Cardiac septum (tissue), 1 donor: ENCODE results near the gene SH3BGRL2. TPM values are rescaled to one million over a fixed set of nuclear protein-coding genes. Genes with fewer than 3 reads are reported as not detected.
"Not testable (repeated sequence)": the region's sequence is repeated elsewhere in the genome, so short reads cannot be mapped to it uniquely, and the experiment has no call there.

Source experiments
- DNase-seq: peaks from one replicate; pipeline ENCODE4 v3.0.0-alpha.2; 2020; ENCODE audit warnings: low spot score
- intact Hi-C: fragments of 100-400 bp; cut with DNase I; formaldehyde crosslinking; loops from one replicate; pipeline ENCODE4 v1.14.0; 2022
- total RNA-seq: library from RNA; stranded (reverse); fragmentation: NEBNext Ultra II Directional; extraction: Animal tissue kit (Norgen Biotek cat#: 25700); gene quantifications from one replicate; pipeline ENCODE4 v1.2.1, GENCODE V29; 2021
- donor health status: DM: no; HTN: no; CAD: no.

SH3BGRL2 gene
- total RNA-seq, 1 donor from 2014 or later, result 5.8 TPM

DNA sequence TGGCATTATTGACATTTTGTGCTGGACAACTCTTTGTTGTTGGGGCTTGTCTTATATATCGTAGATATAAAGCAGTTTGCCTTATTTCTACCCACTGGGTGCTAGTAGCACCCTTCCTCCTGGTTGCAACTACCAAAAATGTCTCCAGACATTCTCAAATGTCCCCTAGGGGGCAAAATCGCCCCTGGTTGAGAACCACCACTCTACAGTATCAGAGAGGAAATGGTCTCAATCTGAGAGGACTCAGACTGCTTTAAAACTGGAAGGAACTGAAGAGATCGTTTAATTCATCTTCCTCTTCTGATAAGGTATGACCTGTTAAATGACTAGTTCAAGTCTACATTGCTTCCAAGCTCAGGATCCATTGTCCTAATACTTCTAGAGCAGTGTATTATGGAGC lies 14.9 kb downstream of the SH3BGRL2 start:
- intact Hi-C loops, result no loop called here
- no peak for DNase-seq

- DNase-seq, result no peak
- intact Hi-C loops, result no loop called here
These were observed 15.4 kb downstream of the SH3BGRL2 start for GRCh38 chr6:79646561-79646960.

GRCh38 chr6:79647741-79648140 lies 16.6 kb downstream of the SH3BGRL2 start:
- intact Hi-C loops, result no loop called here
- no peak for DNase-seq

- DNase-seq, result no peak
- intact Hi-C loops, result no loop called here
These were observed 17.2 kb downstream of the SH3BGRL2 start for GRCh38 chr6:79648328-79648727.

DNA sequence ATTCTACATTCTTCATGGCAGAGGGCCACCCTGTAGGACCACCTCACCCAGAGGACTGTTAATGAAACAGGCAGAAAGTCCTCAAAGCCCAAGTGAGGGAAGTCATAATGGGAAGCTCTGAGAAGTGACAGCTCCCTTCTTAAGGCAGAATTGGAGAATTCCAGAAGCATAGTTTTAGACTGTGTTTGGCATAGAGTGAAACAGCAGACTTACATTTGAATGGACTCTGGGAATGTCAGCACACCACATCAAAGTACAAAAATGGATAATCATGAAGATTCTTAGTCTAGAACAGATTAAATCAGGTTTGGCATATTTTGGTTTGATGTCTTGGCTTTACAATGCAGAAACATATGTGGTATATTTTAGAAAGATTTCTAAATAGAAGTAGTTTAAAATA lies 17.9 kb downstream of the SH3BGRL2 start:
- intact Hi-C loops, result no loop called here
- DNase-seq, result no peak

DNA sequence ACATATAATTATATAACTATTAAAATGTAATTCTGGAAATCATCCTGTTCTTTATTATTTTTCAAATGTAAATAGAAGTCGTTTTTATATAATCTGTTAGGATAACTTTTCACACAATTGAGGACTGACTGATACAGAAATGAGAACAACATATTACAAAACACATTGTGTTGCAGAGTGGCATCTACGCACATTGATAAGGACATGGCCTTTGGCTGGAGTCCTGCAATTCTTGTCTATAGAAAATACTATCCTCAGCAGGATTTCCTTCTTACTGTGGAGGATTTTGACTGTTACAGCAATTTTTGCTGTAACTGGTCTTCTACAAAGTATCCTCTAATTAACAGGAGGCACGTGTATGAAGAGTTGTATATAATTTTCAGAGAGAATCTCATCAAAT lies 19.8 kb downstream of the SH3BGRL2 start:
- intact Hi-C loops, result no loop called here

DNA sequence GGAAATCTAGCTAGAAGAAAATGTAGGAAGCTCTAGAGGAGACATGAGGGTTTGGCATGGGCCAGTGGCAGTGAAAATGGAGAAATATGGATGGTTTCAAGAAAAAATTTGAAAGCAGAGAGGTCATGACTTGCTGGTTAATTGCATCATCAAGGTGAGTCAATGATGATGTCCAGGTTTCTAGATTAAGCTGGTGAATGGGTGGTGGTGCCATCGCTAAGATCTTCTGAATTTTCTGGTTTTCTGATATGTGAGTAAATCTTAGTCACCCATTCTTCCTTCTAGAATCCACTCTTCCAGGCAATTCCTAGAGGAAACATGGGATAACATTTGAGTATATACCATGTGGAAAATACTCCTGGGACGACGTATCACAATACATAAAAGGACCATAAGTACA lies 25.0 kb downstream of the SH3BGRL2 start:
- DNase-seq, result no peak
- intact Hi-C loops, result no loop called here

More for the DNA sequence above, 19.8 kb downstream of the SH3BGRL2 start:
- no peak for DNase-seq

DNA sequence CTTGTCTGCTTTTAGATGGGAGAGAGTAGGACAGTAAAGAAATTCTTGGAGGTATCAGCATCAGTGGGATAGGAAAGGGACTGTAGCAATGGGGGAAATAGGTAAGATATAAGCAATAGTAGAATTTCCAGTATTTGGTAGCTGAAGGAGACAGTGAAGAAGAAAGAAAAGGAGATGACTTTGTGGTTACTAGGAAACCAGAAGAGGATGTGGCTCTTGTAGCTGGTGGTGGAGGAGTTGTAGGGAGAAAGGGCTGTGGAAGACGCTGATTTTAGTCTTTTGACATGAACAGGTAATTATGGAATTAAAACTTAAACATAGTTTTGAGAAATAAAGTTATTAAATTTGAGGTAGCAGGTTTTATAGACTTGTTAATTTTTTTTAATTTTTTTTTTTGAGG lies 26.1 kb downstream of the SH3BGRL2 start:
- intact Hi-C loops, result no loop called here
- no peak for DNase-seq

DNA sequence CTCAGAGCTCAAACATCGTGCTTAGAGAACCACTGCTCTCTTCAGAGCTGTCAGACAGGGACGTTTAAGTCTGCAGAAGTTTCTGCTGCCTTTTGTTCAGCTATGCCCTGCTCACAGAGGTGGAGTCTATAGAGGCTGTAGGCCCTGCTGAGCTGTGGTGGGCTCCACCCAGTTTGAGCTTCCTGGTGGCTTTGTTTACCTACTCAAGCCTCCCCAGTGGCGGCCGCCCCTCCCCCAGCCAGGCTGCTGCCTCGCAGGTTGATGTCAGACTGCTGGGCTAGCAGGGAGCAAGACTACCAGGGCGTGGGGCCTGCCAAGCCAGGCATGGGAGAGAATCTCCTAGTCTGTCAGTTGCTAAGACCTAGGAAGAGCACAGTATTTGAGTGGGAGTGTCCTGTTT lies 32.5 kb downstream of the SH3BGRL2 start:
- DNase-seq, intact Hi-C loops: not testable (repeated sequence)

DNA sequence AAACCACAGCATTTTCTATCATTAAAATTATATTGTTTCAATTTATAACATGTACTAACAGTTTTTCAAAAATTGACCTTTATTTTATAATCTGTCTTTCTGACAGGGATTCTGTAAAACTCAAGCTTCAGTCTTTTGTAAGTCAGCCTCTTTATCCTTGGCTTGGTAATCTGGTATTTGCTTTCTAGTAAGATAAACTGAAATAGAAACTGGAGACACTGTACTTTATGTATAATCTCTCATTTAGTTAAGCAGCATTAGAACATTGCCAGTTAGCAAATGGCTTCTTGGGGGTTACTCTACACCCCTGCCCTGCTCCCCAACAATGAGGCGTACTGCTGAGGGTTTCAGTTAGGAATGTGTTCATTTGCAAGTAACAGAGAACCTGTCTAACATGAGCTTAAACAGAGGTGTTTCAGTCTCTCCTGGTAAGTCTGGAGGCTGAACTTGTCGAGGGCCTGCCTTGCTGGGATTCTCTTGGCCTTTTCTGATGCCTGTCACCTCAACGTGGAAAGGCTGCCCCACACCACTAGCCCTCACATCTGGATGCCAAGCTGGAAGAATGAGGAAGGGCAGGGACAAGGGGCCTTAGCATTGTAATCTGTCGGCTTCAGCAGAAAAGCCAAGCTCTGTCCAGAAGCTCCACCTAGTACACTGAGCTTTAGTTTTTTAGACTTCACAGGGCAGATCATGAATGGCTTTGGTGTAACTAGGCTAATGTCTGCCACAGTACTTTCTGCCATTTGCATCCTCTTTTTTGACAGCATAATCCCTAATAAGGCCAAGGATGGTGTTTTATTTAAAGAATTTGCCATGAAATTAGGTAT lies 34.8 kb downstream of the SH3BGRL2 start:
- intact Hi-C loops, result no loop called here
- no peak for DNase-seq

DNA sequence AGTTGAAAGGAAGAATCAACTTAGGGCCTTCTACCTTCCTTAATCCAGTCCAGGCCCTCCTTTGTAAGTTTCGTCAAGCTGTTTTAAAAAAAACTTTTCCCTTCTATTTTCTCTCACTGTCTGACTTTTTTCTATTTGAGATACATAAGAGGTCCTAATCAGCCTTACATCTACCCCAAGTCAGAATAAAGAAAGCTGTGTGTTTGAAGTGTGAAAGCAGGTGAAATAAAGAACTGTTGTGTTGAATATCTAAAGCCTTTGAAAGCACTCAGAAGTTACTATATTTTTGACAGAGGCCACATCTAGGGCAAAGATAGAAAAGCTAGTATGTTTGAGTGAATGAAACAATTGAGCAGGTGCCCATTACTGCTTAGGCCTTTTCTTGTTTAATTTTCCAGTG lies 35.5 kb downstream of the SH3BGRL2 start:
- intact Hi-C loops, result no loop called here
- DNase-seq, result no peak

DNA sequence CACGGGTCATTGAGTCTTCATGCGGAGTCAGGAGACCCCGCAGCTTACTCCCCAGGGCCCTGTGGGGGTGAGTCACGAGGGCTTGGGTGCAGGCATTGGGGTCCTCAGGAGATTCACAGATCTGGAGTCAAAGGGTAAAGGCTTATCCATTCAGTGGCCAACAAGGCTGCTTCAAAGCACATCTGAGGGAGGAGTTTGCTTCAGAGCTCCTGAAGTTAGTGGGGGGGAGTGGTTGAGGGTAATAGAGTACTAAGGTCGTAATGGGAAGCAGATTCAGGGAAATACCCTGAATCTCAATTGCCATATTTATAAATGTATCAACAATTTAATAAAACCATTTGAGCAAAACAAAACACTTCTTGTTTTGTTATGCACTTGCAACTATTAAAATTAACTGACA lies 37.3 kb downstream of the SH3BGRL2 start:
- no peak for DNase-seq
- intact Hi-C loops, result no loop called here

DNA sequence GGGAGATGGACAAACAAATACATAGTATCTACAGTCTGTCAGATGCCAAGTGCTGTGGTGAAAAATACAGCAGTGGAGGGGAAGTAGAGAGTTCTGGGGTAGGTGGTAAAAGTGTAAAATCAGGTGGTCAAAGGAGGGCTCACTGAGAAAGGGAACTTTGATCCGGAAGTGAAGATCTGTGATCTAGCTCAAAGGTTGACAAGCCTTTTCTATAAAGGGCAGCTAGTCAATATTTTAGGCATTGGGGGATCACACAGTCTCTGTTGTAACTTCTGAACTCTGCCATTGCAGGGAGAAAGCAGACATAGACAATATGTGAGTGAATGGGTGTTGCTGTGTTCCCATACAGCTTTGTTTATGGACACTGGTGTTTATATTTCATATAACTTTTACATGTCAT lies 38.6 kb downstream of the SH3BGRL2 start:
- intact Hi-C loops, result no loop called here
- no peak for DNase-seq

DNA sequence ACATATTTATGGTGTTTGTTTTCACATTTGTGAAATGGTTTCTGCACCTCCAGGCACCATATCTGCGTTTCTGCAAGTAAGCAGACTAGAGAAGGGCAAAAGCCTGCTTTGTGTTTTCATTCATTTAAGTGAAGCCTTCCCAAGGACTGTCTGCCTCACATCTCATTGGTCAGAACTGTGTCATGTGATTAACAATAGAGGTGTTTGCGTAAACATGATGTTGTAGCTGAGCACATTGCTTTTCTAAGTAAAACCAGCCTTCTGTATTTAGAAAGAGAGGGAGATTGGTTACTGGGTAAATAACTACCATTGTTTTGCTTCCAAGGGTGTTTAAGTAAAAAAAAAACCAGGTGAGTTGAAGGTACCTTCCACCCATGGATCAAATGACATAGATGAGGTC lies 39.7 kb downstream of the SH3BGRL2 start:
- intact Hi-C loops, result no loop called here
- DNase-seq, result no peak

- intact Hi-C loops, result no loop called here
- DNase-seq, result no peak
These were observed 40.6 kb downstream of the SH3BGRL2 start for GRCh38 chr6:79671600-79672266.

- intact Hi-C loops, result no loop called here
- no peak for DNase-seq
These were observed 41.5 kb downstream of the SH3BGRL2 start for GRCh38 chr6:79672631-79673111.

GRCh38 chr6:79673947-79674346 lies 42.8 kb downstream of the SH3BGRL2 start:
- intact Hi-C loops, result no loop called here
- DNase-seq, result no peak

GRCh38 chr6:79676785-79677736 lies 45.9 kb downstream of the SH3BGRL2 start:
- DNase-seq, result no peak
- intact Hi-C loops, result no loop called here

- DNase-seq, intact Hi-C loops: not testable (repeated sequence)
These were observed 51.6 kb downstream of the SH3BGRL2 start for GRCh38 chr6:79682682-79683081.

GRCh38 chr6:79684876-79685275 lies 53.7 kb downstream of the SH3BGRL2 start:
- no peak for DNase-seq
- intact Hi-C loops, result no loop called here
